Measurements from ENCODE around the gene KRAS. TPM values are rescaled to one million over a fixed set of nuclear protein-coding genes. Genes with fewer than 3 reads are reported as not detected.

Gene KRAS
- total and polyA plus RNA-seq, 2 of the 13 experiments (the other 11 are each of a cell fraction or from before 2014, with no cell fraction given): 6.5 to 9.8 TPM

DNA sequence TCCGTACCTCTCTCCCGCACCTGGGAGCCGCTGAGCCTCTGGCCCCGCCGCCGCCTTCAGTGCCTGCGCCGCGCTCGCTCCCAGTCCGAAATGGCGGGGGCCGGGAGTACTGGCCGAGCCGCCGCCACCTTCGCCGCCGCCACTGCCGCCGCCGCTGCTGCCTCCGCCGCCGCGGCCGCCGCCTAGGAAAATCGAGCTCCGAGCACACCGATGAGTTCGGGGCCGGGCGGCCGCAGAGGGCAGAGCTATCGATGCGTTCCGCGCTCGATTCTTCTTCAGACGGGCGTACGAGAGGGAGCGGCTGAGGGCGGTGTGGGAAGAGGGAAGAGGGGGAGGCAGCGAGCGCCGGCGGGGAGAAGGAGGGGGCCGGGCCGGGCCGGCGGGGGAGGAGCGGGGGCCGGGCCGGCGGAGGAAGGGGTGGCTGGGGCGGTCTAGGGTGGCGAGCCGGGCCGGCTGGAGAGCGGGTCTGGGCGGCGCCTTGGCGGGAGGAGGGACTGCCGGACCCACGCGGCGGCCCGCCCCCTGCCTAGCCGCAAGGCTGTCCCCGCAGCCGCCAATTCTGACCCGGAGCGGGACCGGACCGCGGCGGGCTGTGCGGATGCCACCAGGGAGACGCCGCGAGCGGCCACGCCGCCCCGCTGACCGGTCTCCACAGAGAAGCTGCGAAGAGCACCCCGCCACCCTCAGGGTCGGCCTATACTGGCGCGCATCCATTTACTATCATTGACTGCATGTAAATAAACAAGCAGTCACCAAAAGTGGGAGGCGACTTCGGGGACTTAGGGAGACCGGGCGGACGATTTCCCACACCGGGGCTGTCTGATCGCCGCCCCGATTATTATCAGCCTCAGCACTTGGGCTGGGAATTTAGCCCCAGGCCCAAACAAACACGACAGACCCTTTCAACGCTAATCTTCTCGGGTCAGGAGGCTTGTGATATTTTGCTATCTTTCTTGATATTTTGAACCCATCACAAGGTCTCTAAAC is at the start of gene KRAS (continued):
- no peak for TF ChIP-seq PLSCR1 (CRISPR knock-in tag; IDR thresholded peaks at IDR 0.05; ENCODE audit: borderline replicate concordance)
- peak; percentile 70 for TF ChIP-seq HNRNPLL (IDR thresholded peaks at IDR 0.05; ENCODE audit: low read depth, low read length, poor library complexity, severe bottlenecking)
- no peak for TF ChIP-seq PRDM15 (CRISPR knock-in tag; IDR thresholded peaks at IDR 0.05)
- 0 out of 2 replicates have a peak, but pooled peaks have one; percentile 41 for TF ChIP-seq FOXO1 (CRISPR knock-in tag; IDR thresholded peaks at IDR 0.05)
- TF ChIP-seq CCDC6 (CRISPR knock-in tag; IDR thresholded peaks at IDR 0.05): peak; percentile 69; the same call in 1 of the 2 replicates
- no peak for TF ChIP-seq PLRG1 (conservative IDR thresholded peaks at IDR 0.05)
- no peak for TF ChIP-seq NFE2 (CRISPR knock-in tag; IDR thresholded peaks at IDR 0.05)
- TF ChIP-seq, protein P1, sequence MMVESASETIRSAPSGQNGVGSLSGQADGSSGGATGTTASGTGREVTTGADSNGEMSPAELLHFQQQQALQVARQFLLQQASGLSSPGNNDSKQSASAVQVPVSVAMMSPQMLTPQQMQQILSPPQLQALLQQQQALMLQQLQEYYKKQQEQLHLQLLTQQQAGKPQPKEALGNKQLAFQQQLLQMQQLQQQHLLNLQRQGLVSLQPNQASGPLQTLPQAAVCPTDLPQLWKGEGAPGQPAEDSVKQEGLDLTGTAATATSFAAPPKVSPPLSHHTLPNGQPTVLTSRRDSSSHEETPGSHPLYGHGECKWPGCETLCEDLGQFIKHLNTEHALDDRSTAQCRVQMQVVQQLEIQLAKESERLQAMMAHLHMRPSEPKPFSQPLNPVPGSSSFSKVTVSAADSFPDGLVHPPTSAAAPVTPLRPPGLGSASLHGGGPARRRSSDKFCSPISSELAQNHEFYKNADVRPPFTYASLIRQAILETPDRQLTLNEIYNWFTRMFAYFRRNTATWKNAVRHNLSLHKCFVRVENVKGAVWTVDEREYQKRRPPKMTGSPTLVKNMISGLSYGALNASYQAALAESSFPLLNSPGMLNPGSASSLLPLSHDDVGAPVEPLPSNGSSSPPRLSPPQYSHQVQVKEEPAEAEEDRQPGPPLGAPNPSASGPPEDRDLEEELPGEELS (CRISPR knock-in tag; IDR thresholded peaks at IDR 0.05): no peak
- no peak for TF ChIP-seq ZFP36L2 (CRISPR knock-in tag; IDR thresholded peaks at IDR 0.05)
- 0 out of 2 replicates have a peak, but pooled peaks have one; percentile 41 for TF ChIP-seq CBX5 (CRISPR knock-in tag; IDR thresholded peaks at IDR 0.05; ENCODE audit: borderline replicate concordance)
- no peak for TF ChIP-seq ZNF251 (CRISPR knock-in tag; IDR thresholded peaks at IDR 0.05)
- TF ChIP-seq ZNF646 (CRISPR knock-in tag; IDR thresholded peaks at IDR 0.05): no peak
- peak; percentile 64 for TF ChIP-seq HOXA3 (CRISPR knock-in tag; IDR thresholded peaks at IDR 0.05)
- TF ChIP-seq GATAD2A (CRISPR knock-in tag; IDR thresholded peaks at IDR 0.05): peak; percentile 47; the same call in 1 of the 2 replicates
- no peak for TF ChIP-seq NFIB (CRISPR knock-in tag; IDR thresholded peaks at IDR 0.05; ENCODE audit: borderline replicate concordance)
